Measurements from ENCODE around the gene ZNF521.

ZNF521 gene

GRCh38 chr18:25056429-25056828, 295.5 kb downstream of the ZNF521 start:
- in situ Hi-C loops (cut with HindIII; ENCODE audit: low sequenced_read_pairs), result no loop called here
- no peak overlapping the region for H3K4me3 ChIP-seq (ENCODE audit: low read depth, low read length)
- DNase-seq (ENCODE audit: low read depth, low spot score), result no peak
- no peak for TF ChIP-seq CTCF (IDR thresholded peaks at IDR 0.05; ENCODE audit: low read depth, low read length)

- DNase-seq (ENCODE audit: low read depth, low spot score), result peak; percentile 27
- H3K4me3 ChIP-seq (ENCODE audit: low read depth, low read length), result no peak overlapping the region
- in situ Hi-C loops (cut with HindIII; ENCODE audit: low sequenced_read_pairs), result no loop called here
- no peak for TF ChIP-seq CTCF (IDR thresholded peaks at IDR 0.05; ENCODE audit: low read depth, low read length)
Measured at GRCh38 chr18:25055076-25055475, 296.9 kb downstream of the ZNF521 start.

- no peak for TF ChIP-seq CTCF (IDR thresholded peaks at IDR 0.05; ENCODE audit: low read depth, low read length)
- DNase-seq (ENCODE audit: low read depth, low spot score), result no peak
- in situ Hi-C loops (cut with HindIII; ENCODE audit: low sequenced_read_pairs), result no loop called here
- no peak overlapping the region for H3K4me3 ChIP-seq (ENCODE audit: low read depth, low read length)
Measured at GRCh38 chr18:25053466-25053865, 298.5 kb downstream of the ZNF521 start.

- TF ChIP-seq CTCF (IDR thresholded peaks at IDR 0.05; ENCODE audit: low read depth, low read length), result no peak
- DNase-seq (ENCODE audit: low read depth, low spot score), result no peak
- in situ Hi-C loops (cut with HindIII; ENCODE audit: low sequenced_read_pairs), result no loop called here
- no peak overlapping the region for H3K4me3 ChIP-seq (ENCODE audit: low read depth, low read length)
Measured at GRCh38 chr18:25052511-25052921, 299.4 kb downstream of the ZNF521 start.

GRCh38 chr18:25050605-25051004, 301.4 kb downstream of the ZNF521 start:
- TF ChIP-seq CTCF (IDR thresholded peaks at IDR 0.05; ENCODE audit: low read depth, low read length), result no peak
- H3K4me3 ChIP-seq (ENCODE audit: low read depth, low read length), result no peak overlapping the region
- in situ Hi-C loops (cut with HindIII; ENCODE audit: low sequenced_read_pairs), result no loop called here
- no peak for DNase-seq (ENCODE audit: low read depth, low spot score)

- DNase-seq (ENCODE audit: low read depth, low spot score), result no peak
- in situ Hi-C loops (cut with HindIII; ENCODE audit: low sequenced_read_pairs), result no loop called here
- H3K4me3 ChIP-seq (ENCODE audit: low read depth, low read length), result no peak overlapping the region
- TF ChIP-seq CTCF (IDR thresholded peaks at IDR 0.05; ENCODE audit: low read depth, low read length), result no peak
Measured at GRCh38 chr18:25047983-25048382, 304.0 kb downstream of the ZNF521 start.

- in situ Hi-C loops (cut with HindIII; ENCODE audit: low sequenced_read_pairs), result no loop called here
- no peak overlapping the region for H3K4me3 ChIP-seq (ENCODE audit: low read depth, low read length)
- TF ChIP-seq CTCF (IDR thresholded peaks at IDR 0.05; ENCODE audit: low read depth, low read length), result no peak
- DNase-seq (ENCODE audit: low read depth, low spot score), result no peak
Measured at GRCh38 chr18:25047421-25047820, 304.5 kb downstream of the ZNF521 start.
